GM12892 (cell line): ENCODE measurements around the gene IL2RA.

ENCODE experiments used
- POLR2A ChIP-seq: IDR thresholded peaks from 2 replicates; pipeline ENCODE4 v1.6.1; 2011; ENCODE audit warnings: low read depth, low read length, control low read depth
- POLR2AphosphoS5 ChIP-seq: IDR thresholded peaks from 2 replicates; pipeline ENCODE4 v1.6.1; 2011; ENCODE audit warnings: low read depth, low read length, control low read depth

DNA sequence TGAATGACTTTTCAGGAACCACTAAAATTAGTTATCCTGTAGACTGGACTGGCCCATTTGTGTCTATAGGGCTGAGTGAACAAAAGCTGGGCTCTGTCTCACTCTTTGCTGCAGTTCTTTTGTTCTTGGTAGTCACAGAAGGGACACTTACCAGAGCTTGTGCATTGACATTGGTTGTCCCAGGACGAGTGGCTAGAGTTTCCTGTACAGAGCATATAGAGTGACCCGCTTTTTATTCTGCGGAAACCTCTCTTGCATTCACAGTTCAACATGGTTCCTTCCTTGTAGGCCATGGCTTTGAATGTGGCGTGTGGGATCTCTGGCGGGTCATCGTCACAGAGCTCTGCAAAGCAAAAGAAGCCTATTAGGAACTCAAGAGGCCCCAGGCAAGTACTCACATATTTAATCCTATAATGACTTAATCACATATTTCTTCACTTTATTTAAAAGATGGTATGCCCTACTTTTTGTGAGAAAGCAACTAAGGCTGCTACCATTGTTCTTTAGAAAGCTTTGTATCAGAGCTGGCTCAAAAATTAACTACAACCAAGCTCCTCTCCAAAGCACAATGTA is 36.4 kb downstream of the IL2RA start:
- TF ChIP-seq POLR2AphosphoS5 (no peak), POLR2A (no peak)
